SK-N-SH (cell line): ENCODE results near the gene SLC23A3. TPM values are rescaled to one million over a fixed set of nuclear protein-coding genes. Genes with fewer than 3 reads are reported as not detected.

Experiments used
- CTCF ChIA-PET: fragments of 300-600, 350-600 bp; formaldehyde crosslinking; extraction: SDS; loops from one replicate; lab custom pipeline; 2021; lab: Yijun Ruan, JAX
- POLR2A ChIA-PET: fragments of 350-600 bp; sonication (Branson Sonifier 250); formaldehyde crosslinking; extraction: SDS; loops from one replicate; lab custom pipeline; 2020; ENCODE audit warnings: antibody characterized with exemption, inconsistent platforms; lab: Yijun Ruan, JAX
- DNase-seq: peaks from one replicate; pipeline ENCODE4 v3.0.0; 2012
- H2AFZ ChIP-seq: fragments of 200-600 bp; sonication (generic); 2 replicates; pipeline ENCODE4 v1.8.1; 2016; ENCODE audit warnings: antibody characterized with exemption, mild to moderate bottlenecking, low read depth
- H3F3A ChIP-seq: fragments of 200-600 bp; sonication (generic); replicated peaks from 2 replicates; pipeline ENCODE3; 2016; ENCODE audit warnings: antibody characterized with exemption, mild to moderate bottlenecking; ENCODE audit not compliant: insufficient read depth
- H3K27ac ChIP-seq, 2 experiments: fragments of 200-500 bp in 1 of 2; fragments of 200-600 bp in 1 of 2; sonication (Bioruptor generic) in 1 of 2; sonication (generic), shearing (Covaris generic) in 1 of 2; 2 replicates each; pipeline versions ENCODE4 v1.5.1 to v1.6.1; 2014 to 2016; ENCODE audit warnings: low read depth in 2 of 2, inconsistent platforms in 1 of 2, low read length in 1 of 2, mild to moderate bottlenecking in 1 of 2, mixed read lengths in 1 of 2
- H3K27me3 ChIP-seq: fragments of 200-600 bp; sonication (generic), shearing (Covaris generic); 2 replicates; pipeline ENCODE4 v1.6.1; 2016; ENCODE audit warnings: mixed run types; ENCODE audit not compliant: insufficient read depth
- H3K36me3 ChIP-seq, 2 experiments: fragments of 200-500 bp in 1 of 2; fragments of 200-600 bp in 1 of 2; sonication (Bioruptor generic) in 1 of 2; sonication (generic) in 1 of 2; replicated peaks in 1 of 2; 2 replicates each; pipeline versions ENCODE3 to v1.5.1; 2014 to 2016; ENCODE audit warnings: low read length in 1 of 2, mild to moderate bottlenecking in 1 of 2; ENCODE audit not compliant: insufficient read depth in 2 of 2, control insufficient read depth in 1 of 2
- H3K4me1 ChIP-seq, 2 experiments: fragments of 200-500 bp in 1 of 2; fragments of 200-600 bp in 1 of 2; sonication (Bioruptor generic) in 1 of 2; sonication (generic), shearing (Covaris generic) in 1 of 2; 2 replicates each; pipeline versions ENCODE4 v1.5.1 to v1.6.1; 2014 to 2016; ENCODE audit warnings: low read depth in 1 of 2, low read length in 1 of 2, mixed run types in 1 of 2; ENCODE audit not compliant: insufficient read depth in 2 of 2, control insufficient read depth in 1 of 2
- H3K4me2 ChIP-seq: fragments of 200-600 bp; sonication (generic), shearing (Covaris generic); 2 replicates; pipeline ENCODE4 v1.6.1; 2017; ENCODE audit warnings: mixed run types
- H3K4me3 ChIP-seq, 2 experiments: fragments of 200-500 bp in 1 of 2; fragments of 200-600 bp in 1 of 2; sonication (Bioruptor generic) in 1 of 2; sonication (generic), shearing (Covaris generic) in 1 of 2; 2 replicates each; pipeline versions ENCODE4 v1.5.1 to v1.8.1; 2014 to 2016; ENCODE audit warnings: low read depth in 2 of 2, inconsistent platforms in 1 of 2, low read length in 1 of 2, mild to moderate bottlenecking in 1 of 2, mixed read lengths in 1 of 2, moderate library complexity in 1 of 2
- H3K79me2 ChIP-seq: fragments of 200-600 bp; sonication (generic); 2 replicates; pipeline ENCODE4 v1.8.1; 2017; ENCODE audit warnings: mild to moderate bottlenecking; ENCODE audit not compliant: insufficient read depth
- H3K9ac ChIP-seq: fragments of 200-600 bp; sonication (generic); 2 replicates; pipeline ENCODE4 v1.6.1; 2017; ENCODE audit warnings: mixed run types
- H3K9me2 ChIP-seq: fragments of 200-600 bp; sonication (generic); 2 replicates; pipeline ENCODE4 v1.6.1; 2017; ENCODE audit warnings: mixed run types
- H3K9me3 ChIP-seq: fragments of 200-600 bp; sonication (generic); 2 replicates; pipeline ENCODE4 v1.6.1; 2017; ENCODE audit warnings: mixed run types, mild to moderate bottlenecking, moderate library complexity
- H4K20me1 ChIP-seq: fragments of 200-600 bp; sonication (generic); 2 replicates; pipeline ENCODE4 v1.6.1; 2017; ENCODE audit warnings: mild to moderate bottlenecking, mixed run types; ENCODE audit not compliant: insufficient read depth
- CHD2 ChIP-seq: fragments of 150-350 bp; IDR thresholded peaks from 2 replicates; pipeline ENCODE4 v1.6.1; 2018; ENCODE audit warnings: low read length; ENCODE audit not compliant: partially characterized antibody
- ELF1 ChIP-seq: IDR thresholded peaks from 2 replicates; pipeline ENCODE4 v1.4.0; 2012
- EZH2phosphoT487 ChIP-seq: fragments of 200-600 bp; sonication (generic); IDR thresholded peaks from 2 replicates; pipeline ENCODE4 v1.6.1; 2017; ENCODE audit warnings: low read depth, mixed run types, mild to moderate bottlenecking, antibody characterized with exemption, moderate library complexity, borderline replicate concordance
- FOSL2 ChIP-seq: IDR thresholded peaks from 2 replicates; pipeline ENCODE4 v1.4.0; 2012; ENCODE audit warnings: low read depth, mild to moderate bottlenecking, moderate library complexity, borderline replicate concordance
- FOXJ3 ChIP-seq: sonication (generic); formaldehyde crosslinking; IDR thresholded peaks from 2 replicates; pipeline ENCODE4 v1.5.1; 2020; ENCODE audit warnings: mild to moderate bottlenecking, missing genetic modification reagents
- IRF3 ChIP-seq: fragments of 150-350 bp; IDR thresholded peaks from 2 replicates; pipeline ENCODE4 v1.6.1; 2016; ENCODE audit warnings: mild to moderate bottlenecking, low read depth, low read length
- JUND ChIP-seq: IDR thresholded peaks from 2 replicates; pipeline ENCODE4 v1.4.0; 2012
- MXI1 ChIP-seq: IDR thresholded peaks from 2 replicates; pipeline ENCODE4 v1.6.1; 2012; ENCODE audit warnings: mild to moderate bottlenecking, low read depth, low read length, improper control_type of control experiment
- POLR2AphosphoS5 ChIP-seq: IDR thresholded peaks from 2 replicates; pipeline ENCODE4 v1.6.1; 2012; ENCODE audit warnings: low read depth, low read length
- RAD21 ChIP-seq: IDR thresholded peaks from 2 replicates; pipeline ENCODE4 v1.6.1; 2012; ENCODE audit warnings: mild to moderate bottlenecking, low read length
- RCOR1 ChIP-seq: fragments of 150-350 bp; IDR thresholded peaks from 2 replicates; pipeline ENCODE4 v1.6.1; 2017; ENCODE audit warnings: antibody characterized with exemption, low read length
- RXRA ChIP-seq: IDR thresholded peaks from 2 replicates; pipeline ENCODE4 v1.4.0; 2012; ENCODE audit warnings: low read depth, mild to moderate bottlenecking, borderline replicate concordance
- SMC3 ChIP-seq: IDR thresholded peaks from 2 replicates; pipeline ENCODE4 v1.6.1; 2012; ENCODE audit warnings: low read depth, low read length, improper control_type of control experiment
- WGBS: methylation state at CpG from one replicate; pipeline ENCODE4 v1.1.6; 2017; ENCODE audit warnings: low lambda C conversion rate; 5-methylcytosine and 5-hydroxymethylcytosine counted together
- polyA plus RNA-seq, 3 experiments: library from polyadenylated mRNA; depleted of rRNA; stranded (reverse); fragments of >200 nt; gene quantifications; 2 replicates each; pipeline ENCODE4 v1.2.3, GENCODE V29; 2012
- TF ChIP-seq, protein P1 (sequence below): IDR thresholded peaks from 2 replicates; pipeline ENCODE4; 2012
- TF ChIP-seq, protein P2 (sequence below): fragments of 150-350 bp; IDR thresholded peaks from 2 replicates; pipeline ENCODE4 v1.6.1; 2017; ENCODE audit warnings: antibody characterized with exemption, low read length, low read depth, borderline replicate concordance

Gene SLC23A3
- polyA plus RNA-seq, 1 of the 3 experiments (the other 2 are of a cell fraction), result 2.1 TPM

- POLR2A ChIA-PET, result no interaction called here
- H3K4me1 ChIP-seq, result peaks cover 0 to 4% of the 10 kb centered on the region in 2 experiments; a peak in 2 of 4 replicates
- no peak for TF ChIP-seq MXI1
- TF ChIP-seq RXRA, result no peak
- TF ChIP-seq IRF3, result no peak
- TF ChIP-seq JUND, result no peak
- TF ChIP-seq RAD21, result no peak
- TF ChIP-seq RCOR1, result no peak
- no peak for TF ChIP-seq SMC3
- TF ChIP-seq FOSL2, result no peak
- TF ChIP-seq, all 33 proteins: peak for 0
- 95% methylated on average over 2 of the region's 2 CpGs for WGBS
- Histone ChIP-seq H3K27me3 (no peaks in the 10 kb centered on the region), H3K9ac (no peak overlapping the region), H2AFZ (no peak overlapping the region), H3F3A (peaks cover 13% of the 10 kb centered on the region), H4K20me1 (peaks cover 7% of the 10 kb centered on the region), H3K9me3 (no peaks in the 10 kb centered on the region), H3K27ac (no peak overlapping the region), H3K4me3 (no peak overlapping the region), H3K79me2 (peaks cover 17% of the 10 kb centered on the region), H3K36me3 (peaks cover 50 to 52% of the 10 kb centered on the region in 2 experiments), H3K9me2 (no peaks in the 10 kb centered on the region), H3K4me2 (no peak overlapping the region)
- CTCF ChIA-PET, result interaction anchor here (1.2 to 4.1 kb wide), 4 partner anchors 9 to 111 kb away, joined by 3 to 12 read pairs (median 7); partner anchors contain the start of gene NHEJ1
- no peak for DNase-seq
Observed at GRCh38 chr2:219184121-219184520, 14.3 kb upstream of the SLC23A3 start.

DNA sequence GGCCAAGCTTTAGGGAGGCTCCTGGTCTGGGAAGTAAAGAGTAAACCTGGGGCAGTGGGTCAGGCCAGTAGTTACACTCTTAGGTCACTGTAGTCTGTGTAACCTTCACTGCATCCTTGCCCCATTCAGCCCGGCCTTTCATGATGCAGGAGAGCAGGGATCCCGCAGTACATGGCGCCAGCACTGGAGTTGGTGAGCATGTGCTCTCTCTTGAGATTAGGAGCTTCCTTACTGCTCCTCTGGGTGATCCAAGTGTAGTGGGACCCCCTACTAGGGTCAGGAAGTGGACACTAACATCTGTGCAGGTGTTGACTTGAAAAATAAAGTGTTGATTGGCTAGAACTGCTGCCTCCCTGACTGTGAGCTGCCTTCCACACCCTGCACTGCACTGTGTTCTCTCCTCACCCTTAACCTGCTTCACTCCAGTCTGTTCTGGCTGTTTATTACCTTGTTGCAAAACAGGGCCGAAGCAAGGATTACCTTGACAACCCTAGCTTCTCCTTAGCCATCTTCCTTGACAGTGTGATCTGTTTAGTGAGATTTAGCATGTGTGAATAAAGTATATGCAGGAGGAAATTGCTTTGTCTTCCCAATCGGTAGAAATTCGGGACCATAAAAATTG is 13.4 kb upstream of the SLC23A3 start:
- H3K4me2 ChIP-seq, result no peak overlapping the region
- H3K9ac ChIP-seq, result no peak overlapping the region
- peaks cover 0 to 9% of the 10 kb centered on the region in 2 experiments; a peak in 2 of 4 replicates for H3K4me1 ChIP-seq
- POLR2A ChIA-PET, result no interaction called here
- peaks cover 13% of the 10 kb centered on the region for H3F3A ChIP-seq
- no peak for DNase-seq
- peaks cover 10% of the 10 kb centered on the region for H4K20me1 ChIP-seq
- no peak overlapping the region for H3K4me3 ChIP-seq
- CTCF ChIA-PET, result interaction anchor here (1.2 to 4.1 kb wide), 4 partner anchors 10 to 112 kb away, joined by 3 to 12 read pairs (median 6); partner anchors contain the start of gene NHEJ1
- TF ChIP-seq RAD21 (no peak), FOXJ3 (CRISPR knock-in tag) (no peak), POLR2AphosphoS5 (no peak), CHD2 (no peak), RCOR1 (no peak), FOSL2 (no peak), EZH2phosphoT487 (no peak), ELF1 (no peak), RXRA (no peak)
- TF ChIP-seq, protein P1, sequence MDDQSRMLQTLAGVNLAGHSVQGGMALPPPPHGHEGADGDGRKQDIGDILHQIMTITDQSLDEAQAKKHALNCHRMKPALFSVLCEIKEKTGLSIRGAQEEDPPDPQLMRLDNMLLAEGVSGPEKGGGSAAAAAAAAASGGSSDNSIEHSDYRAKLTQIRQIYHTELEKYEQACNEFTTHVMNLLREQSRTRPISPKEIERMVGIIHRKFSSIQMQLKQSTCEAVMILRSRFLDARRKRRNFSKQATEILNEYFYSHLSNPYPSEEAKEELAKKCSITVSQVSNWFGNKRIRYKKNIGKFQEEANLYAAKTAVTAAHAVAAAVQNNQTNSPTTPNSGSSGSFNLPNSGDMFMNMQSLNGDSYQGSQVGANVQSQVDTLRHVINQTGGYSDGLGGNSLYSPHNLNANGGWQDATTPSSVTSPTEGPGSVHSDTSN, result no peak
- TF ChIP-seq, protein P2, sequence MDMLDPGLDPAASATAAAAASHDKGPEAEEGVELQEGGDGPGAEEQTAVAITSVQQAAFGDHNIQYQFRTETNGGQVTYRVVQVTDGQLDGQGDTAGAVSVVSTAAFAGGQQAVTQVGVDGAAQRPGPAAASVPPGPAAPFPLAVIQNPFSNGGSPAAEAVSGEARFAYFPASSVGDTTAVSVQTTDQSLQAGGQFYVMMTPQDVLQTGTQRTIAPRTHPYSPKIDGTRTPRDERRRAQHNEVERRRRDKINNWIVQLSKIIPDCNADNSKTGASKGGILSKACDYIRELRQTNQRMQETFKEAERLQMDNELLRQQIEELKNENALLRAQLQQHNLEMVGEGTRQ, result no peak
- no peak overlapping the region for H3K27ac ChIP-seq
- 92% methylated on average over 6 of the region's 6 CpGs for WGBS
- H3K27me3 ChIP-seq, result no peaks in the 10 kb centered on the region
- H3K9me3 ChIP-seq, result no peaks in the 10 kb centered on the region
- peaks cover 50 to 52% of the 10 kb centered on the region in 2 experiments for H3K36me3 ChIP-seq
- H3K79me2 ChIP-seq, result peaks cover 25% of the 10 kb centered on the region
- H3K9me2 ChIP-seq, result no peaks in the 10 kb centered on the region
- no peak overlapping the region for H2AFZ ChIP-seq
